B cell (primary cell): ENCODE measurements around the gene PIAS3. TPM values are rescaled to one million over a fixed set of nuclear protein-coding genes. Genes with fewer than 3 reads are reported as not detected.

Experiments used
- ATAC-seq: fragments of 200-7000 bp; cut with Tn5 transposase; one replicate; pipeline ENCODE4 v1.10.0; 2021; ENCODE audit warnings: low read depth, mild to moderate bottlenecking, moderate number of reproducible peaks, moderate library complexity
- CTCF ChIA-PET: fragments of 350-600 bp; sonication (Branson Sonifier 250); formaldehyde crosslinking; loops from one replicate; lab custom pipeline; 2021; ENCODE audit warnings: antibody characterized with exemption, inconsistent platforms; lab: Charles Lee
- POLR2A ChIA-PET: fragments of 350-600 bp; sonication (Branson Sonifier 250); formaldehyde crosslinking; loops from one replicate; lab custom pipeline; 2021; ENCODE audit warnings: antibody characterized with exemption; lab: Charles Lee
- DNase-seq: peaks from one replicate; pipeline ENCODE4 v3.0.0; 2013
- H2AFZ ChIP-seq: 2 replicates; pipeline ENCODE4 v1.6.1; 2012; ENCODE audit warnings: mild to moderate bottlenecking, low read depth, low read length; ENCODE audit not compliant: insufficient read depth, poor library complexity, severe bottlenecking
- H3K27ac ChIP-seq, 2 donors: 1 replicate in 1 of 2; 2 replicates in 1 of 2; pipeline ENCODE4 v1.5.1; 2012 to 2013; ENCODE audit warnings: low read length in 2 of 2, mild to moderate bottlenecking in 2 of 2, moderate library complexity in 1 of 2
- H3K27me3 ChIP-seq, 4 experiments: fragments of 200-600 bp in 1 of 4; sonication (generic) in 1 of 4; replicated peaks in 1 of 4; 1 replicate in 2 of 4; 2 replicates in 2 of 4; pipeline versions ENCODE4 v1.6.1 to v1.7.0; 2013 to 2016; ENCODE audit warnings: low read length in 3 of 4, mild to moderate bottlenecking in 2 of 4, mixed read lengths in 1 of 4, moderate library complexity in 1 of 4; ENCODE audit not compliant: insufficient read depth in 4 of 4, control insufficient read depth in 3 of 4; ENCODE audit errors: control extremely low read depth in 1 of 4
- H3K36me3 ChIP-seq, 2 experiments: replicated peaks in 1 of 2; 1 replicate in 1 of 2; 2 replicates in 1 of 2; pipeline versions ENCODE4 v1.6.1 to v1.7.1; 2013; ENCODE audit warnings: low read length in 1 of 2; ENCODE audit not compliant: insufficient read depth in 2 of 2, control insufficient read depth in 1 of 2; ENCODE audit errors: control extremely low read depth in 1 of 2, extremely low read depth in 1 of 2
- H3K4me1 ChIP-seq, 2 donors: fragments of 200-600 bp in 1 of 2; sonication (generic) in 1 of 2; 1 replicate in 1 of 2; 2 replicates in 1 of 2; pipeline versions ENCODE4 v1.5.1 to v1.6.1; 2013 to 2017; ENCODE audit warnings: low read length in 2 of 2; ENCODE audit not compliant: control insufficient read depth in 2 of 2, insufficient read depth in 2 of 2
- H3K4me2 ChIP-seq: replicated peaks from 2 replicates; pipeline ENCODE3; 2012; ENCODE audit warnings: mild to moderate bottlenecking, low read depth, low read length; ENCODE audit not compliant: poor library complexity, severe bottlenecking
- H3K4me3 ChIP-seq, 5 experiments: fragments of 200-600 bp in 1 of 5; sonication (generic) in 1 of 5; 1 replicate in 3 of 5; 2 replicates in 2 of 5; pipeline versions ENCODE4 v1.5.1 to v1.7.0; 2011 to 2016; ENCODE audit warnings: low read length in 4 of 5, mild to moderate bottlenecking in 4 of 5, low read depth in 2 of 5, control low read depth in 1 of 5, moderate library complexity in 1 of 5; ENCODE audit not compliant: insufficient read depth in 1 of 5; ENCODE audit errors: control extremely low read depth in 1 of 5, extremely low read depth in 1 of 5
- H3K79me2 ChIP-seq: fragments of 200-600 bp; sonication (generic); one replicate; pipeline ENCODE4 v1.6.0; 2016; ENCODE audit warnings: low read length; ENCODE audit not compliant: control insufficient read depth, insufficient read depth
- H3K9ac ChIP-seq: fragments of 200-600 bp; sonication (generic); 2 replicates; pipeline ENCODE4 v1.6.1; 2017; ENCODE audit warnings: mild to moderate bottlenecking, low read length, moderate library complexity
- H3K9me3 ChIP-seq, 3 donors: one replicate each; pipeline versions ENCODE4 v1.6.1 to v1.7.1; 2013; ENCODE audit warnings: low read length in 2 of 3; ENCODE audit not compliant: control insufficient read depth in 2 of 3, insufficient read depth in 1 of 3; ENCODE audit errors: control extremely low read depth in 1 of 3
- H4K20me1 ChIP-seq: 2 replicates; pipeline ENCODE4 v1.6.0; 2012; ENCODE audit warnings: mild to moderate bottlenecking, low read length; ENCODE audit not compliant: insufficient read depth, control insufficient read depth, poor library complexity, severe bottlenecking
- H3K27ac Mint-ChIP-seq: one replicate; pipeline ENCODE4 v1.8.0; 2021; ENCODE audit warnings: mixed read lengths
- H3K27me3 Mint-ChIP-seq: one replicate; pipeline ENCODE4 v1.8.0; 2021; ENCODE audit warnings: mixed read lengths
- H3K4me1 Mint-ChIP-seq: one replicate; pipeline ENCODE4 v1.8.0; 2021; ENCODE audit warnings: mixed read lengths
- H3K4me3 Mint-ChIP-seq: one replicate; pipeline ENCODE4 v1.8.0; 2021; ENCODE audit warnings: mixed read lengths
- H3K9me3 Mint-ChIP-seq: one replicate; pipeline ENCODE4 v1.8.0; 2022; ENCODE audit warnings: mixed read lengths; ENCODE audit not compliant: insufficient read depth
- EZH2 ChIP-seq: IDR thresholded peaks from 2 replicates; pipeline ENCODE4 v1.6.1; 2012; ENCODE audit warnings: borderline replicate concordance, low read depth, mild to moderate bottlenecking, moderate library complexity, low read length; ENCODE audit not compliant: insufficient read depth, poor library complexity, severe bottlenecking
- WGBS: methylation state at CpG from one replicate; pipeline ENCODE4 v1.1.5; 2013; ENCODE audit warnings: missing lambda C conversion rate; ENCODE audit not compliant: insufficient coverage; 5-methylcytosine and 5-hydroxymethylcytosine counted together
- intact Hi-C: fragments of 100-400 bp; cut with micrococcal nuclease; formaldehyde crosslinking; loops from one replicate; pipeline ENCODE4 v1.10.0; 2022
- polyA minus RNA-seq: library from RNA; depleted of rRNA, polyadenylated mRNA; stranded (reverse); fragments of >200 nt; gene quantifications from 2 replicates; pipeline ENCODE4 v1.2.3, GENCODE V29; 2012
- polyA plus RNA-seq: library from polyadenylated mRNA; depleted of rRNA; stranded (reverse); fragments of >200 nt; gene quantifications from 2 replicates; pipeline ENCODE4 v1.2.3, GENCODE V29; 2012
- total RNA-seq, 2 donors: library from RNA; stranded (reverse); fragments of 120-200 nt in 1 of 2; gene quantifications; 1 replicate in 1 of 2; 2 replicates in 1 of 2; pipeline versions ENCODE4 v1.2.3 to v1.2.4, GENCODE V29; 2013 to 2022
- TF ChIP-seq, protein P1 (sequence below): fragments of 200-600 bp; IDR thresholded peaks from one replicate; pipeline ENCODE4 v1.8.0; 2022; ENCODE audit warnings: antibody characterized with exemption, mild to moderate bottlenecking

PIAS3 gene
- total RNA-seq, result 45.0 and 51.0 TPM in 2 replicates
- 7.9 TPM for total RNA-seq (2013)
- 15.9 and 23.2 TPM in 2 replicates for polyA plus RNA-seq
- 9.2 and 11.7 TPM in 2 replicates for polyA minus RNA-seq

DNA sequence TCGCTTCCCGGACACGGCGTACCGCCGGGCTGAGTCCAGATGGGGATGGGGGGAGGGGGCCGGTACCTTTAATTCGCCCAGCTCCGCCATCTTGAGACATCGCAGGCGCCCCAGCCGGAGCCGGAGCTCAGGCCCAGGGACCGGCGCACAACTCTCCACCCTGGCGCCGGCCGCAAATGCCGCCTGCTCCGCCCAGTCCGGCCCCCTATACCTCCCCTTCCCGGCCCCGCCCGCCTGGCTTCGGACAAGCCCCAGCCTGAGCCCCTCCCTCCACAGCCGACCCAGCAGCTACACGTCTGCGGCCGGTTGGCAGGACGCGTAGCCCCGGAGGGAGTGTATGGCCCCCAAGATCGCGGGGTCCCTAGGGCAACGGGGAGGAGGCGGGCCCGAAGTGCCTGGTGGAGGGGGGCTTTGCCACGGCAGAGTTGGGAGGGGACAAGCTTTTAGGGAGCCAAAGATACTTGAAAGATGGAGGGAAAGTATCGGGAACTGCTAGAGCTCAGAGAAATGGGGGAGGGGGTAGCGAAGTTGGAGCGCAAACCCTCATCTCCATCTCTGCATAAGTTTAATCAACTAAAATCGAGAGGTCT lies at the start of gene PIAS3:
Gene PIAS3 (minus strand): TSS at position 181 of the 590 bp plus-strand sequence. CDS start 91 bp downstream, at position 90.
- CTCF ChIA-PET, result interaction anchor here (0.6 to 4.6 kb wide), 20 partner anchors 9 to 179 kb away, joined by 3 to 148 read pairs (median 6); partner anchors contain the start of genes ANKRD34A, ITGA10, NUDT17 and PEX11B
- DNase-seq (peak; percentile 91), ATAC-seq (peak; percentile 85)
- WGBS, result 0% methylated on average over 40 of the region's 42 CpGs
- peaks cover 11% of the 10 kb centered on the region for H3K4me1 Mint-ChIP-seq
- Histone ChIP-seq H3K9me3 (no peaks in the 10 kb centered on the region), H3K9ac (peak within 1 kb of the TSS; percentile 85), H3K79me2 (peaks cover 9% of the 10 kb centered on the region), H3K4me1 (peaks cover 9 to 14% of the 10 kb centered on the region in 2 donors), H3K27me3 (peaks cover 0 to 7% (median 1%) of the 10 kb centered on the region in 4 experiments), H4K20me1 (no peaks in the 10 kb centered on the region), H2AFZ (peak within 1 kb of the TSS; percentile 98), H3K27ac (peak within 1 kb of the TSS; percentile 57 to 72), H3K36me3 (peaks cover 0 to 21% of the 10 kb centered on the region in 2 experiments), H3K4me3 (peak within 1 kb of the TSS; percentile 74 to 96 (median 94)), H3K4me2 (peak within 1 kb of the TSS; percentile 96)
- intact Hi-C loops, result loop anchor here (1.0 to 5.0 kb wide), 7 partner anchors 14 to 138 kb away; partner anchors contain the start of genes ANKRD35, NUDT17, PEX11B and POLR3C
- no peaks in the 10 kb centered on the region for H3K9me3 Mint-ChIP-seq
- peak within 1 kb of the TSS; percentile 94 for H3K27ac Mint-ChIP-seq
- TF ChIP-seq, protein P1, sequence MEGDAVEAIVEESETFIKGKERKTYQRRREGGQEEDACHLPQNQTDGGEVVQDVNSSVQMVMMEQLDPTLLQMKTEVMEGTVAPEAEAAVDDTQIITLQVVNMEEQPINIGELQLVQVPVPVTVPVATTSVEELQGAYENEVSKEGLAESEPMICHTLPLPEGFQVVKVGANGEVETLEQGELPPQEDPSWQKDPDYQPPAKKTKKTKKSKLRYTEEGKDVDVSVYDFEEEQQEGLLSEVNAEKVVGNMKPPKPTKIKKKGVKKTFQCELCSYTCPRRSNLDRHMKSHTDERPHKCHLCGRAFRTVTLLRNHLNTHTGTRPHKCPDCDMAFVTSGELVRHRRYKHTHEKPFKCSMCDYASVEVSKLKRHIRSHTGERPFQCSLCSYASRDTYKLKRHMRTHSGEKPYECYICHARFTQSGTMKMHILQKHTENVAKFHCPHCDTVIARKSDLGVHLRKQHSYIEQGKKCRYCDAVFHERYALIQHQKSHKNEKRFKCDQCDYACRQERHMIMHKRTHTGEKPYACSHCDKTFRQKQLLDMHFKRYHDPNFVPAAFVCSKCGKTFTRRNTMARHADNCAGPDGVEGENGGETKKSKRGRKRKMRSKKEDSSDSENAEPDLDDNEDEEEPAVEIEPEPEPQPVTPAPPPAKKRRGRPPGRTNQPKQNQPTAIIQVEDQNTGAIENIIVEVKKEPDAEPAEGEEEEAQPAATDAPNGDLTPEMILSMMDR, result no peak
- no peak for TF ChIP-seq EZH2
- H3K27me3 Mint-ChIP-seq, result peaks cover 9% of the 10 kb centered on the region
- POLR2A ChIA-PET, result interaction anchor here (0.5 to 4.0 kb wide), 23 partner anchors 8 to 1313 kb away, joined by 3 to 70 read pairs (median 5); partner anchors contain the start of genes ANKRD34A, ANKRD35, LIX1L and NUDT17
- peak within 1 kb of the TSS; percentile 98 for H3K4me3 Mint-ChIP-seq

DNA sequence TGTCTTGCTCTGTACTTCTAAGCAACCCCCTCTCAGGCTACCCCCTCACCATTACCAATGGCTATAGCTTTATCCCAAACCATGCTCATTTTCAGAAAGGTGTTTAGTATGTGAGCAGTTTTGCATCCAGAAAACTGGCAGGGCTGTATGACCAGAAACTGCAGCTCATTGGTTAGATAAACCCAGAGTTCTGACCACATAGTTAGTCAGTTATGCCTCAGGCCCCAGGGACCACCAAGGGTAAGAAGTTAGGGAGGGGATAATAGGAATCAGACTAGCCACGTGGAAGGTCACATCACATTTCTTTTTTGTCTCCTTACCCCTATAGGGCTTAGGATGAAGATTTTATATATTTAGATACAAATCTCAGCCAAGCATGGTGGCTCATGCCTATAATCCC lies 49.8 kb upstream of the PIAS3 start:
- Mint-ChIP-seq H3K27me3 (no peaks in the 10 kb centered on the region), H3K27ac (no peak overlapping the region), H3K4me1 (peaks cover 12% of the 10 kb centered on the region), H3K9me3 (no peaks in the 10 kb centered on the region), H3K4me3 (no peak overlapping the region)
- no CpG with 5 or more reads among the region's 1 CpG for WGBS
- no peak overlapping the region for H3K4me3 ChIP-seq
- H2AFZ ChIP-seq, result no peak overlapping the region
- peaks cover 0 to 2% of the 10 kb centered on the region in 2 donors for H3K4me1 ChIP-seq
- ChIA-PET CTCF (interaction anchor here (0.6 to 9.3 kb wide), 14 partner anchors 13 to 103 kb away, joined by 3 to 107 read pairs (median 4); partner anchors contain the start of genes ANKRD34A, NUDT17 and POLR3GL), POLR2A (interaction anchor here (1.2 kb wide), 1 partner anchor 51 kb away, joined by 3 read pairs; no protein-coding TSS in a partner anchor)
- H3K36me3 ChIP-seq, result peaks cover 0 to 28% of the 10 kb centered on the region in 2 experiments
- no peak overlapping the region for H3K27ac ChIP-seq
- no peaks in the 10 kb centered on the region for H3K27me3 ChIP-seq
- no peaks in the 10 kb centered on the region for H3K9me3 ChIP-seq
- ATAC-seq (no peak), DNase-seq (no peak)
- TF ChIP-seq, protein P1, result no peak
- no peak for TF ChIP-seq EZH2
- intact Hi-C loops, result no loop called here
- no peak overlapping the region for H3K9ac ChIP-seq
- no peaks in the 10 kb centered on the region for H3K79me2 ChIP-seq
- H3K4me2 ChIP-seq, result no peak overlapping the region
- H4K20me1 ChIP-seq, result no peaks in the 10 kb centered on the region
